ENCODE results near the gene PI4KB.

DNA sequence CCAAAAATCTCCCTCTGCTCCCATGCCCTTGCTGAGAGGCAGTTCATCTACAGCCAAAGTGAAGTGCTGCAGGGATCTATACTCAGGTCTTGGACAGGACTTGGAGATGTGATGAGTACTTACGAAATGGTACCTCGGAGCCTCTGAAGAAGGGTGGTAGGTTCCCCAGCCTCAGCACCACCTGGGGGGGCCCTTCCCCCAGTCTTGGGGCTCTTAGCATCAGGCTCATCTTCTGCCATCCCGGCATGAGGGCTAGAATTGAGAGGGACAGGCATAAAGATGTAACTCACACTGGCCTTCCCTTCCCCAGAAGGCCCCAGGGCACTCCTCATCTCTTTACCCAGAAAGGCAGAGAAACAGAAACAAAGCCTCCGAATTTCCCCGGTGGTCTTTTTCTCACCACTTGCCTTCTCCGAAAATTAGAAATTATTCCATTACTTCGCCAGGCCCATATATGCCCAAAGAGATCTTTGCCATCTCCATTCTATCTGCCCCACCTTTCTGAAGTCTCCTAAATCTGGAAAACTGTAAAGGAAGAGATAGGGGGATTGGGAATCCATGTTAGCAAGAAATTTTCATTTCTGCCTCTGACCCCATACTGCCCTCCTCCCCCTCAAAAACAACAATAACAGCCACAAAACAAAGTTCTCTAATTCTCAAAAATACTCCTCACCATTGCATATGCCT, 19.0 kb upstream of the PI4KB start:
- TF ChIP-seq POLR2AphosphoS5 (IDR thresholded peaks at IDR 0.05; ENCODE audit: low read depth, low read length) (no peak; the same call in 1 of the 2 replicates), POLR2A (IDR thresholded peaks at IDR 0.05; ENCODE audit: low read depth, low read length) (no peak)

Measured in GM12892 (cell line).